Measurements from ENCODE around the gene AASDHPPT. TPM values are rescaled to one million over a fixed set of nuclear protein-coding genes. Genes with fewer than 3 reads are reported as not detected.

The AASDHPPT gene
- polyA plus RNA-seq, 1 experiment: 61.9 TPM

DNA sequence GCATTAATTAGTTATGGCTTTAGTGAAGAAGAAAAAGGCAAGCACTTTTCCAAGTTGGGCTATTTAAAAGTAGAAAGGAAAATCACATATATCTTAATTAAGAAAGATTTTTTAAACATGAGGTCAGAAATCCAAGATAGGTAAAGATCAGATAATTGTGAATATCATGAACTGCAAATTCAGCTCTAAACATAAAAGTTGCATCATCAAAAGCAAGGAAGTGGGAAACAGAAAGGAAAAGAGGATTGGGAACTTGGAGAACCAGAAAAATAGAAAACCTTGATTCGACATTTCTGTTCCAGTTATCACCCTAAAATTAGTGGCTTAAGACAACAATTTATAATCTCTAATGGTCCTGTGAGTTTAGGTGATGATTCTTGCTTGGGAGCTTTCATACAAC, 17.8 kb upstream of the AASDHPPT start:
- ChIA-PET CTCF (interaction anchor here (0.7 kb wide), 1 partner anchor 566 kb away, joined by 3 read pairs; no protein-coding TSS in a partner anchor), POLR2A (no interaction called here)
- Histone ChIP-seq H3K4me3 (ENCODE audit: low read depth, low read length) (no peak overlapping the region), H3K27ac (ENCODE audit: low read depth, low read length) (no peak overlapping the region), H3K9me3 (ENCODE audit: control insufficient read depth, insufficient read depth, low read length) (no peaks in the 10 kb centered on the region), H3K27me3 (ENCODE audit: control insufficient read depth, insufficient read depth, low read length) (no peaks in the 10 kb centered on the region)
- TF ChIP-seq, protein P1, sequence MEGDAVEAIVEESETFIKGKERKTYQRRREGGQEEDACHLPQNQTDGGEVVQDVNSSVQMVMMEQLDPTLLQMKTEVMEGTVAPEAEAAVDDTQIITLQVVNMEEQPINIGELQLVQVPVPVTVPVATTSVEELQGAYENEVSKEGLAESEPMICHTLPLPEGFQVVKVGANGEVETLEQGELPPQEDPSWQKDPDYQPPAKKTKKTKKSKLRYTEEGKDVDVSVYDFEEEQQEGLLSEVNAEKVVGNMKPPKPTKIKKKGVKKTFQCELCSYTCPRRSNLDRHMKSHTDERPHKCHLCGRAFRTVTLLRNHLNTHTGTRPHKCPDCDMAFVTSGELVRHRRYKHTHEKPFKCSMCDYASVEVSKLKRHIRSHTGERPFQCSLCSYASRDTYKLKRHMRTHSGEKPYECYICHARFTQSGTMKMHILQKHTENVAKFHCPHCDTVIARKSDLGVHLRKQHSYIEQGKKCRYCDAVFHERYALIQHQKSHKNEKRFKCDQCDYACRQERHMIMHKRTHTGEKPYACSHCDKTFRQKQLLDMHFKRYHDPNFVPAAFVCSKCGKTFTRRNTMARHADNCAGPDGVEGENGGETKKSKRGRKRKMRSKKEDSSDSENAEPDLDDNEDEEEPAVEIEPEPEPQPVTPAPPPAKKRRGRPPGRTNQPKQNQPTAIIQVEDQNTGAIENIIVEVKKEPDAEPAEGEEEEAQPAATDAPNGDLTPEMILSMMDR (IDR thresholded peaks at IDR 0.05; ENCODE audit: low read depth, low read length): no peak
- no peak for DNase-seq (ENCODE audit: low read depth, low spot score)

DNA sequence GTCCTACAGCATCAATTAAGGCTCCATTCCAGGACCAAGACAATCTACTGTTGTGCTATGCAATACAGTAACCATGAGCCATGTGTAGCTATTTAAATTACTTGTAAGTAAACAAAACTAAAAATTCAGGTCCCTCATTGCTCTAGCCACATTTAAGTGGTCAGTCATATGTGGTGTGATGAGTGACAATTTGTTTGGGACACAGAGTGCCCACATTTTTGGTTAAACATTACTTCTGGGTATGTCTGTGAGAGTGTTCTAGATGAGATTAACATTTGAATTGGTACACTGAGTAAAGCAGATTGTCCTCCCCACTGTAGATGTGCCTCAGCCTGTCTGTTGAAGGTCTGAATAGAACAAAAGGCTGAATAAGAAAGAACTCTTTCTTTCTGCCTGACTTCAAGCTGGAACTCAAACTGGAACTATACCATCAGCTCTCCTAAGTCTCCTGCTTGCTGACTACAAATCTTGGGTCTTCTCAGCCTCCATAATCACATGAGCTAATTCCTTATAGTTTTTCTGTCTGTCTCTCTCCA, 16.1 kb upstream of the AASDHPPT start:
- TF ChIP-seq, protein P1 (IDR thresholded peaks at IDR 0.05; ENCODE audit: low read depth, low read length): no peak
- Histone ChIP-seq H3K27me3 (ENCODE audit: control insufficient read depth, insufficient read depth, low read length) (no peaks in the 10 kb centered on the region), H3K4me3 (ENCODE audit: low read depth, low read length) (no peak overlapping the region), H3K9me3 (ENCODE audit: control insufficient read depth, insufficient read depth, low read length) (no peaks in the 10 kb centered on the region), H3K27ac (ENCODE audit: low read depth, low read length) (no peak overlapping the region)
- ChIA-PET POLR2A (no interaction called here), CTCF (no interaction called here)
- no peak for DNase-seq (ENCODE audit: low read depth, low spot score)

GRCh38 chr11:106061954-106062949, 15.2 kb upstream of the AASDHPPT start:
- no peak for DNase-seq (ENCODE audit: low read depth, low spot score)
- Histone ChIP-seq H3K9me3 (ENCODE audit: control insufficient read depth, insufficient read depth, low read length) (no peaks in the 10 kb centered on the region), H3K4me3 (ENCODE audit: low read depth, low read length) (no peak overlapping the region), H3K27me3 (ENCODE audit: control insufficient read depth, insufficient read depth, low read length) (no peaks in the 10 kb centered on the region), H3K27ac (ENCODE audit: low read depth, low read length) (no peak overlapping the region)
- ChIA-PET POLR2A (no interaction called here), CTCF (no interaction called here)
- TF ChIP-seq, protein P1 (IDR thresholded peaks at IDR 0.05; ENCODE audit: low read depth, low read length): no peak

DNA sequence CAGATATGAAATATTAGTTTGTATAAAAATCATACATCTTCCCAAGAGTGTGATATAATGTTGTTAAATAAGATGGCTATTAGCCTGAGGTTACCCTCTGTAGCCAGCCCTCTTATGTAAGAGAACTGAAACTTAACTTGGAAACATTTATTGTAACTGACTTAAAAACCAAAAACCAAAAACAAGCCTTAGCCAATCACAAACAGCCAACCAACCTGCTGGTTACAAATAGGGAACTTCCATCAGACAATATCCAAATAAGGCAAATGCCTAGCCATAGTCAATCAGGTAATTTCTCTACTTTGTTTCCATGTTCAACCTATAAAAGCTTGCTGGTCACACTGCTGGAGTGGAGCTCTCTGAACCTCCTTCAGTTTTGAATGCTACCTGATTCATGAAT, 14.5 kb upstream of the AASDHPPT start:
- POLR2A ChIA-PET: no interaction called here
- no peak overlapping the region for H3K27ac ChIP-seq (ENCODE audit: low read depth, low read length)
- no peaks in the 10 kb centered on the region for H3K27me3 ChIP-seq (ENCODE audit: control insufficient read depth, insufficient read depth, low read length)
- DNase-seq (ENCODE audit: low read depth, low spot score): no peak
- no peaks in the 10 kb centered on the region for H3K9me3 ChIP-seq (ENCODE audit: control insufficient read depth, insufficient read depth, low read length)
- H3K4me3 ChIP-seq (ENCODE audit: low read depth, low read length): no peak overlapping the region
- CTCF ChIA-PET: no interaction called here
- TF ChIP-seq, protein P1 (IDR thresholded peaks at IDR 0.05; ENCODE audit: low read depth, low read length): no peak

GRCh38 chr11:106070606-106071005, 6.9 kb upstream of the AASDHPPT start:
- ChIA-PET POLR2A (no interaction called here), CTCF (interaction anchor here (1.4 kb wide), 1 partner anchor 17 kb away, joined by 4 read pairs; no protein-coding TSS in a partner anchor)
- Histone ChIP-seq H3K4me3 (ENCODE audit: low read depth, low read length) (no peak overlapping the region), H3K9me3 (ENCODE audit: control insufficient read depth, insufficient read depth, low read length) (no peaks in the 10 kb centered on the region), H3K27ac (ENCODE audit: low read depth, low read length) (no peak overlapping the region), H3K27me3 (ENCODE audit: control insufficient read depth, insufficient read depth, low read length) (no peaks in the 10 kb centered on the region)
- TF ChIP-seq, protein P1 (IDR thresholded peaks at IDR 0.05; ENCODE audit: low read depth, low read length): no peak
- no peak for DNase-seq (ENCODE audit: low read depth, low spot score)

Measured in AG04450 (cell line).